GM18508 (cell line): ENCODE results near the gene MRPS21.

Experiments
- ATAC-seq: cut with Tn5 transposase; IDR thresholded peaks from one replicate; pipeline ENCODE4 v1.9.1; 2021; ENCODE audit warnings: moderate number of reproducible peaks; ENCODE audit not compliant: insufficient read depth, unreplicated experiment

Gene MRPS21

DNA sequence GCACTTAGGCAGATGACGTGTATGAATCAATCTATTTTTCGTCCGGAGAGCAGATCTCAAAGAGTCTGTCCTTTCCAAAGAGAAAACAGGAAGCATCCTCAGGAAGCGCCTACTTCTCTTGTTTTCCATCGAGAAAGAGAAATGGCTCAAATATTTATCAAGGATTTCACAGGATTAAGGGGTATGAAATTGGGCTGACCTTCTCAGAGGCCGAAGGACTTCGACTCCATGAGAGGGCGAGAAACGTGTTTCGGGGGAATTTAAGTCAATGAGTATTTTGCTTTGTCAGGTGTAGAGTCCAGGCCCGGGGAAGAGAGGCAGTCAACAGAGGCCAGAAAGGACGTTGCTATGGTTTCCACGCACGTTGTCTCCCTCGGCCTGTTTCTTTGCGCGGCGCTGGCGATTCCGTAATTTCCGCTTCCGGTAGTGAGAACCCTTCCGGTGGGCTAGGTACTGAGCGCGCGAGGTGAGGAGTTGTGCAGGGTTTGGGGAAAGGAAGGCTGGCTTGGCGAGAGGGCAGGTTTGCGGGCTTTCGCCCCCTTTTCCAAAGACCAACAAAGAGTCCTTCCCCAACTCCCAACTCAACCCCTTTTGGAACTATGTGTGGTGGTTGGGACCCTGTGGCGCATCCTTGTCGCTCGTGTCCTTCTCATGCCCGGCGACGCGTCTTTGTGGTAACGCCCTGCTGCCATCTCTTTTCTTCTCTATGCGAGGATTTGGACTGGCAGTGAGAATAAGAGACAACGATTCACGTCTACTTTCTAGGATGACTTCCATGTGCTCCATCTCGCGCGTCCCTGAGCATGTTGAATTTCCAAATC lies at the start of gene MRPS21:
TSS of gene MRPS21 (plus strand) at position 429 of the 821 bp plus-strand sequence. CDS start 506 bp downstream, outside the sequence.
- no peak for ATAC-seq

GRCh38 chr1:150249936-150250335 lies 43.7 kb upstream of the MRPS21 start:
- no peak for ATAC-seq

- ATAC-seq, result no peak
These were observed 37.5 kb upstream of the MRPS21 start for GRCh38 chr1:150256198-150256553.

DNA sequence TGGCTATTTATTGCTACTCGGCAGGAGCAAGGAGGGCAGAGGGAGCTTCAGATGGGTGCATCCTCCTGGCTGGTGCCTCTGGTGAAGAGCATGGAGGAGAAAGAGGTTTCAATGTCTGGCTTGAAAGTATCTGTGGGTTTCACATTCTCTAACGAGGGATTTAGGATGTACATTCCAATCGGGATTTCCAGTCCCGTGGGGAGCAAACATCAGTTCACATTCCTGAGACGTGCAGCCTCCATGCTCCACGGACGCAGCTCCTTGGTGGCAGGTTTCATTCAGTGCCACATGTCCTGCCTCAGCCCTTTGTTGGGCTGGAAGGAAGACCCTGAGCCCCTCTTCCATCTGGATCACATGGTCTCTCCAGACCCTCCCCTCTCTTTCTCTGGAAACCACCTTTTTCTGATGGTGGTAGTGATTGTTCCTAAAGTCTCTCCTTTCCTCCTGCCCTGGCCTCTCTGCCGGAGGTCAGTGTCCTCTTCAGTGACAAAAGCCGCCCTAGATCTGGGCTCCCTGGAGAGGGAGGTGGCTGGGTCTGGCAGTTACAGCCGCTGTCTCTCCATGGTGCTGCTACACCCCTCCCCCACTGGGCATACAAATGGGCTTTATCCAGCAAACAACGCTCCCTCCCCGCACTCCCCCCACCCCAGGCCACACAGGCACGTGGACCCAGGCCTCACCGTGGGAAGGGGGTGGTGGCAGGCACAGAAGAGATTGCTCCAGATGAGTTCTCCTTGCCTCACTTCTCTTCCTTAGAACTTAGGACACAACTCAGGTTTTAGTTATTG lies 36.9 kb upstream of the MRPS21 start:
- ATAC-seq, result no peak

DNA sequence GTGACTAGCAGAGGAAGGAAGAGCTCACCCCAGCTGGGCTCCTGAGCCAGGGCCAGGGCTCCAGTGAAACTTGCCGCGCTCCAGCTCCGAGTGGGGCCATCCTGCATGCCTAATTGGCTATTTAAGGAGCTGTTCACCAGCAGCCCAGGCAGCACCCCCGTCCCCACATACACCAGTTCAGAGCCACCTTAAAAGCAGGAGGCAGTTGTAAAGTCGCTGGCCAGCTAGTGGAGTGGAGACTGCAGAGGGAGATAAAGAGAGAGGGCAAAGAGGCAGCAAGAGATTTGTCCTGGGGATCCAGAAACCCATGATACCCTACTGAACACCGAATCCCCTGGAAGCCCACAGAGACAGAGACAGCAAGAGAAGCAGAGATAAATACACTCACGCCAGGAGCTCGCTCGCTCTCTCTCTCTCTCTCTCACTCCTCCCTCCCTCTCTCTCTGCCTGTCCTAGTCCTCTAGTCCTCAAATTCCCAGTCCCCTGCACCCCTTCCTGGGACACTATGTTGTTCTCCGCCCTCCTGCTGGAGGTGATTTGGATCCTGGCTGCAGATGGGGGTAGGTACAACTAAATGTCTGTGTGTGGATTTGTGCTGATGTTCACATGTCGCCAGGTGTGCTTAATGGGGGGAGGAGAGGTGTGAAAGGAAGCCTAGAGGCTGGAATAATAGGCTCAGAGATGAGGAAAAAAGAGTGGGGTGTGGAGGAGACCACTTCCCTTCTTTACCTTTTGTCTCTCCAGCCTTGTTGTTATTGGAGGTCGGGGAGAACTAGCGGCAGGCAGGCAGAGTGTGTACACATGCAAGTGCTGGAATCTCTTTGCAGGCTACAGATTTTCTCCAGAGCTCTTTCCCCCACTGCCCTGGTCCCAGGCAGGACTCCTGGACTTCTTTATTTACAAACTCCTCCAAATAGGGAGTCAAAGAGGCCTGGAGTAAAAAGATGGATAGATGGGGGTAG lies 35.8 kb upstream of the MRPS21 start, which contains the start of gene CA14:
TSS of gene CA14 (plus strand) at position 151 of the 962 bp plus-strand sequence. CDS start at position 506, 355 bp downstream.
- no peak for ATAC-seq

DNA sequence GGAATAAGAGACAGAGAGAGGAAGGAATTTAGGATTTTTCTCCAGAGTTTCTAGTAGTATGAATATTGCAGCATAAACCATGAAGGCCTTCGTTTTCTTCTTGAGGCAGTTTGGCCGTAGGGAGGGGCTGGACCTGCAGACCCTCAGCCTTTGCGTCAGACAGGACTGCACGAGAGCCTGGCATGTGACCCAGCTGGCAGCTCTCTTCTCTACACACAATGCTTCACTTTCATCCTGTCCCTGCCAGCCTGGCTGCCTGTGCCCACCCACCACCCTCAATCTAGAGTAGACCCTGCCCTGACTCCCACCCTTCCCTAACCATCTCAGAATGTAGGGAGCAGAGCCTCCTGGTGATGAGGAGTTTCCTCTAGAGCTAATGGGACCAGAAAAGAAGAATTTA lies 34.4 kb upstream of the MRPS21 start:
- no peak for ATAC-seq

DNA sequence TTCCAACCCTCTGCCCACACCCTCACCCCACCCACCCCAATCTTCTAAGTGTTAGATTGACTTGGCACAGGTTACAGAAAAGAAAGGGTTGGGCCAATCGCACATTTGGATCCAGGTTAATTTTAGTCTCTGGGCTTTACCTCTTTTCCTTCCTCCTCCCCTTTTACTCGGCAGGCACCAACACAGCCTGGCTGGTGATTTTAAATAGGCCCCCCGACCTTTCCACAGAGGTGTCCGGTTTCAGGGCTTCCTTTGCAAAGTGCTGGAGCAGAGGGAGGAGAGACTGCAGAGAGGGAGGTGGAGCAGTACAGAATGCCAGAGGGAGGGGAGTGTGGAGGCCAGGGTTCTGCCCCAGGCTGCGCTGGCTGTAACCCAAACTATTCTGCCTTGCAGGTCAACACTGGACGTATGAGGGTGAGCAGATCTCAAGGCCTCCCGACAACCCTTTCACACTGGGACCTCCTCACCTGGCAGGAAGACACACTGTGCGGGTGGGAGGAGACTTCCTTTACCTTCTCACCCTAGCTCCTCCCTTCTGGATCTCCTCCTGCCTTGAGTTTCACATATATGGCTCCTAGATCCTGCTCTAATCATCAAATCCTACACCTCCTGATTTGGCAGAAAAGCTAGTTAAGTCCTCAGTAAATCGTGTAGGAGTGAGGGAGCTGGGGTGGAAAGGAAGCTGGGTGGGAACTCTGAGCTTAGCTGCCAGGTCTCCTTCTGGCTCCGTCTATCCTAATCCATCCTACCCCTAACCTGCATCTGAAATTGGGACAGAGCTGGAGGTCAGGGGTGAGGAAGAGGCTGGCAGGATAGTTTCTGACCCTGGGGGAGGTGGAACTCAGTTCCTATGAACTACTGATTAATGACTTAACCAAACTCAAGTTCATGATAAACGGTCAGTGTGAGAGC lies 33.6 kb upstream of the MRPS21 start:
- ATAC-seq, result no peak

- no peak for ATAC-seq
These were observed 32.3 kb upstream of the MRPS21 start for GRCh38 chr1:150261367-150261766.

- no peak for ATAC-seq
These were observed 31.0 kb upstream of the MRPS21 start for GRCh38 chr1:150262388-150263320.

GRCh38 chr1:150263549-150263948 lies 30.1 kb upstream of the MRPS21 start:
- no peak for ATAC-seq

DNA sequence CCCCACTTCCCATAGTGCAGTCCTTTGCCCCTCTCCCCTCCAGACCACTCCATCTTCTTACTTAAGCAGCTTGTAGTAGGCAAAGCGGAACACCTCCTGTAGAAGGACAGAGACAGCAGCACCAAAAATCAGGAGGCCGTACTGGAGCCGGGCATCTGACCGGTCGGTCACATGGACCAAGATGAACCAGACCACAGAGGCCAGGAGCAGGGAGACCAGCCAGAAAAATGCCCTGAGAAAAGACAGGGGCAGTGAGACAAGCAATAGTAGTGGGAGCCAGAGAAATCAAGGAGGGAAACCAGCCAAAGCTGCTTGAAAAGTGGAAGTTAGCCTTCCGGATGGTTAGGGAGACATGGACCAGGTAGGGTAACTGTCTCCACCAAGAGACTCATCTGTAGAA lies 25.8 kb upstream of the MRPS21 start:
- ATAC-seq, result no peak

GRCh38 chr1:150268340-150268704 lies 25.3 kb upstream of the MRPS21 start:
- ATAC-seq, result no peak

- peak; percentile 60 for ATAC-seq
These were observed 24.8 kb upstream of the MRPS21 start, which contains the start of gene APH1A for GRCh38 chr1:150268705-150269403. Gene APH1A (minus strand): TSS chr1:150269016. CDS start chr1:150268810, 206 bp downstream.

DNA sequence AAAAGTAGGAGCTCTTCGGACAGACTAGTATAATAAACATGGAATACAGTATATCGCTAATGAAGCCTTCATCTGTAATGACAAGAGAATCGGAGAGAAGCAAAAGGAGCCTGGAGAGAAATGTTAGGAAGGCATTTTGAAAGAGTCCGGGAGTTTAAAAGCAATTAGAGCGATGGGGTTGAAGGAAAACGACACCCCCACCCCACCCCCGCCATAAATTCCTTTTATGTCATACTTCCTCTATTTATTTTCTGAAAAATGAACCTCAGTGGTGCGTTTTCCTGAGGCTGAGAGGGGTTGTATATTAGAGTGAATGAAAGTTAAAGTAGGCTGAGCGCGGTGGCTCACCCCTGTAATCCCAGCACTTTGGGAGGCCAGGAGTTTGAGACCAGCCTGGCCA lies 24.2 kb upstream of the MRPS21 start:
- ATAC-seq, result no peak

GRCh38 chr1:150271291-150271959 lies 22.2 kb upstream of the MRPS21 start:
- ATAC-seq, result no peak

DNA sequence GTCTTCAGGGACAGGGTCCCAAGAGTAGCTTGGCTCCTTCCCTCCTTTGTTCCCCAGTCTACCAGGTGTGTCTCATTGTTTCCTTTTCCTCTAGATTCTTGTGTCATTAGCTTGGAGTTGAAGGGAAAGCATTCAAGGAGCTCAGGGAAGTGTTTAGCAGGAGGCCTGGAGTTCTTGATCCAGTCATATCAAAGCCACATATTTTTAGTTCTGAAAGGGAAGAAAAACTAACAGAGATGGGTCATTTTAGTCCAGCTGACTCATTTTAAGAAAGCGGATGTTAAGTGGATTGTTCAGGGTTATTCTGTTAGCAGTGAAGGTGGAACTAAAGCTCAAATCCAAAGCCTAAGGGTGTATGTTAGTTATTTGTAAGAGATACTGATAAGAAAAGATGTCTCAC lies 20.4 kb upstream of the MRPS21 start:
- no peak for ATAC-seq

GRCh38 chr1:150280138-150280707 lies 13.4 kb upstream of the MRPS21 start:
- no peak for ATAC-seq
